PC-9 (cell line): ENCODE results near the gene ADARB2. TPM values are rescaled to one million over a fixed set of nuclear protein-coding genes. Genes with fewer than 3 reads are reported as not detected.

ENCODE experiments used
- BruUV-seq: library from RNA; stranded (reverse); fragments of 400-500 nt; replicated peaks from 2 replicates; lab custom pipeline; 2021; lab: Mats Ljungman, UMichigan
- CTCF ChIA-PET: fragments of 300-600 bp; sonication (Branson Sonifier 250); formaldehyde crosslinking; loops from one replicate; lab custom pipeline; 2022; ENCODE audit warnings: antibody characterized with exemption; lab: Charles Lee
- POLR2A ChIA-PET: fragments of 300-600 bp; sonication (Branson Sonifier 250); formaldehyde crosslinking; loops from one replicate; lab custom pipeline; 2022; ENCODE audit warnings: antibody characterized with exemption; ENCODE audit not compliant: unreplicated experiment; lab: Charles Lee
- DNase-seq, 2 experiments: peaks; one replicate each; pipeline versions ENCODE4 v3.0.0 to v3.0.0-alpha.2; 2015 to 2022; ENCODE audit warnings: mixed read lengths in 1 of 2
- H2AFZ ChIP-seq: fragments of 200-600 bp; sonication (generic); 2 replicates; pipeline ENCODE4 v1.8.1; 2017; ENCODE audit warnings: antibody characterized with exemption
- H3F3A ChIP-seq: fragments of 200-600 bp; sonication (generic); 2 replicates; pipeline ENCODE4 v1.8.1; 2017; ENCODE audit warnings: antibody characterized with exemption, mild to moderate bottlenecking, low read depth; ENCODE audit not compliant: insufficient read depth
- H3K27ac ChIP-seq: fragments of 200-600 bp; sonication (generic); 2 replicates; pipeline ENCODE4 v1.6.1; 2016; ENCODE audit warnings: mixed run types
- H3K27me3 ChIP-seq: fragments of 200-600 bp; sonication (generic); 2 replicates; pipeline ENCODE4 v1.6.1; 2016; ENCODE audit warnings: low read depth, mixed run types; ENCODE audit not compliant: insufficient read depth
- H3K36me3 ChIP-seq: fragments of 200-600 bp; sonication (generic); 2 replicates; pipeline ENCODE4 v1.6.1; 2016; ENCODE audit warnings: low read depth, mixed run types
- H3K4me1 ChIP-seq: fragments of 200-600 bp; sonication (generic); replicated peaks from 2 replicates; pipeline ENCODE4 v1.6.1; 2016; ENCODE audit warnings: mixed run types; ENCODE audit not compliant: insufficient read depth
- H3K4me2 ChIP-seq: fragments of 200-600 bp; sonication (generic); 2 replicates; pipeline ENCODE4 v1.6.1; 2017; ENCODE audit warnings: mixed run types
- H3K4me3 ChIP-seq: fragments of 200-600 bp; sonication (generic); 2 replicates; pipeline ENCODE4 v1.6.1; 2016; ENCODE audit warnings: mixed run types
- H3K79me2 ChIP-seq: fragments of 200-600 bp; sonication (generic); 2 replicates; pipeline ENCODE4 v1.6.1; 2017; ENCODE audit warnings: low read depth, mixed run types
- H3K9me2 ChIP-seq: fragments of 200-600 bp; sonication (generic); 2 replicates; pipeline ENCODE4 v1.8.1; 2017; ENCODE audit warnings: mild to moderate bottlenecking; ENCODE audit not compliant: insufficient read depth
- H3K9me3 ChIP-seq: fragments of 200-600 bp; sonication (generic); 2 replicates; pipeline ENCODE4 v1.8.1; 2016; ENCODE audit warnings: low read depth; ENCODE audit not compliant: insufficient read depth
- H4K20me1 ChIP-seq: fragments of 200-600 bp; sonication (generic); 2 replicates; pipeline ENCODE4 v1.8.1; 2017; ENCODE audit not compliant: insufficient read depth
- CTCF ChIP-seq: fragments of 200-600 bp; sonication (generic); conservative IDR thresholded peaks from 2 replicates; pipeline ENCODE4 v1.6.1; 2017; ENCODE audit warnings: mixed run types, antibody characterized with exemption, mild to moderate bottlenecking, moderate library complexity
- EZH2 ChIP-seq: fragments of 200-600 bp; sonication (generic); IDR thresholded peaks from 2 replicates; pipeline ENCODE4 v1.8.0; 2017; ENCODE audit warnings: antibody characterized with exemption, low read depth
- intact Hi-C: fragments of 100-400 bp; cut with micrococcal nuclease; formaldehyde crosslinking; loops from one replicate; pipeline ENCODE4 v1.10.0; 2022; ENCODE audit not compliant: unreplicated experiment
- total RNA-seq: library from RNA; stranded (reverse); gene quantifications from 2 replicates; pipeline ENCODE4 v1.2.3, GENCODE V29; 2021

ADARB2 gene
- total RNA-seq, 1 experiment from 2014 or later, result not detected

DNA sequence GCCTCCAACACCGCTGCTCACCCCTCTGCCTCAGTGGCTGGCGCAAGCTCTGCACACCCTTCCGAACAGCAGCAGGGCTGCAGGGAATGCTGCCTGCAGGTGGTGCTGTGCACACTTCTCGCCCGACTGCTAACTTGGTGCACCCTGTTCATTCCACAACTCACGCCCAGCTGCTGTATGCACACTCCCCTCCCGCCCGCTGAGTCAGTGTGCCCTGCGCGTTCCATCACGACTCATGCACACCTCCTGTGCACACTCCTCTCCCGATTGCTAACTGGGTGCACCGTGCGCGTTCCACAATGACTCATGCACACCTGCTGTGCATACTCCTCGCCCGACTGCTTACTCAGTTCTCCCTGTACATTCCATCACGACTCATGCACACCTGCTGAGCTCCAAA lies 21.5 kb downstream of the ADARB2 start:
- ChIA-PET POLR2A (no interaction called here), CTCF (no interaction called here)
- Histone ChIP-seq H3K36me3 (no peaks in the 10 kb centered on the region), H3K27ac (no peak overlapping the region), H3K4me3 (no peak overlapping the region), H3K27me3 (no peaks in the 10 kb centered on the region), H3K79me2 (no peaks in the 10 kb centered on the region), H3K4me1 (no peaks in the 10 kb centered on the region), H3K9me2 (no peaks in the 10 kb centered on the region), H3K9me3 (no peaks in the 10 kb centered on the region), H4K20me1 (no peaks in the 10 kb centered on the region), H2AFZ (no peak overlapping the region), H3F3A (no peaks in the 10 kb centered on the region), H3K4me2 (no peak overlapping the region)
- TF ChIP-seq CTCF, result no peak
- TF ChIP-seq EZH2, result no peak
- no TSS peak for BruUV-seq
- no peak for DNase-seq
- intact Hi-C loops, result no loop called here

GRCh38 chr10:1712944-1713671 lies 24.2 kb downstream of the ADARB2 start:
- intact Hi-C loops, result no loop called here
- Histone ChIP-seq H3K4me3 (no peak overlapping the region), H3K27ac (no peak overlapping the region), H3K4me2 (no peak overlapping the region), H3F3A (no peaks in the 10 kb centered on the region), H3K4me1 (no peaks in the 10 kb centered on the region), H3K9me3 (no peaks in the 10 kb centered on the region), H3K79me2 (no peaks in the 10 kb centered on the region), H3K27me3 (no peaks in the 10 kb centered on the region), H3K9me2 (no peaks in the 10 kb centered on the region), H4K20me1 (no peaks in the 10 kb centered on the region), H2AFZ (no peak overlapping the region), H3K36me3 (no peaks in the 10 kb centered on the region)
- no peak for DNase-seq
- TF ChIP-seq CTCF (no peak), EZH2 (no peak)
- BruUV-seq, result no TSS peak
- ChIA-PET CTCF (no interaction called here), POLR2A (no interaction called here)

DNA sequence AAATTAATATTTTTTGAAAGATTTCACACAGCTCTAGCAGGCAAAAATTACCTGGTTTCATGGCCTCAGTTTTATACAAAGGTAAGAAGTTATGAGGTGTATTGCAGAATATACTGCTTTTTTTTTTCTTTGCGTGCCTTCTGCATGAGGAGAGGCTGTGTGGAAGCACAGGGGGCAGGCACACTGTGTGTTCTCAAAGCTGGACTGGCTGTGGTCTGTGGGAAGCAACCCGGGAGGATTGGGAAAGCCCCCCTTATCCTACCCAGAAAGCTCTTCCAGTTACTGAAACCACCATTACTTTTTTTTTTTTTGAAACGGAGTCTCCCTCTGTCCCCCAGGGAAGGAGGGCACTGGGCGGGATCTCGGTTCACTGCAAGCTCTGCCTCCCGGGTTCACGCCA lies 25.0 kb downstream of the ADARB2 start:
- H3K36me3 ChIP-seq, result no peaks in the 10 kb centered on the region
- H3K4me2 ChIP-seq, result no peak overlapping the region
- H3K27me3 ChIP-seq, result peaks cover under 1% of the 10 kb centered on the region; the same call in 1 of the 2 replicates
- intact Hi-C loops, result no loop called here
- H3K9me2 ChIP-seq, result no peaks in the 10 kb centered on the region
- H4K20me1 ChIP-seq, result no peaks in the 10 kb centered on the region
- no peak for DNase-seq
- no peaks in the 10 kb centered on the region for H3K4me1 ChIP-seq
- CTCF ChIA-PET, result no interaction called here
- H2AFZ ChIP-seq, result no peak overlapping the region
- no peaks in the 10 kb centered on the region for H3F3A ChIP-seq
- BruUV-seq, result no TSS peak
- H3K9me3 ChIP-seq, result no peaks in the 10 kb centered on the region
- POLR2A ChIA-PET, result no interaction called here
- H3K4me3 ChIP-seq, result no peak overlapping the region
- H3K79me2 ChIP-seq, result no peaks in the 10 kb centered on the region
- TF ChIP-seq CTCF (no peak), EZH2 (no peak)
- H3K27ac ChIP-seq, result no peak overlapping the region
